Esophagus squamous epithelium (tissue), 5 donors: ENCODE measurements around the gene UVRAG. TPM values are rescaled to one million over a fixed set of nuclear protein-coding genes. Genes with fewer than 3 reads are reported as not detected.

Source experiments
- DNase-seq: peaks from one replicate; lab custom pipeline; 2025; lab: John Stamatoyannopoulos, UW
- H3K27ac ChIP-seq, 4 donors: fragments of 200-600 bp; sonication (generic); one replicate each; pipeline ENCODE4 v1.5.1; 2016 to 2019; ENCODE audit warnings: mild to moderate bottlenecking in 1 of 4
- H3K27me3 ChIP-seq, 4 donors: fragments of 200-600 bp; sonication (generic); 1 replicate in 3 of 4; 2 replicates in 1 of 4; pipeline versions ENCODE4 v1.5.1 to v1.6.0; 2017 to 2021; ENCODE audit warnings: antibody characterized with exemption in 1 of 4
- H3K36me3 ChIP-seq, 3 donors: fragments of 200-600 bp; sonication (generic); one replicate each; pipeline ENCODE4 v1.5.1; 2016 to 2019
- H3K4me1 ChIP-seq, 3 donors: fragments of 200-600 bp; sonication (generic); one replicate each; pipeline ENCODE4 v1.5.1; 2017 to 2019
- H3K4me3 ChIP-seq, 4 donors: fragments of 200-600 bp; sonication (generic); 1 replicate in 3 of 4; 2 replicates in 1 of 4; pipeline ENCODE4 v1.5.1; 2016 to 2019; ENCODE audit warnings: mild to moderate bottlenecking in 2 of 4, moderate library complexity in 1 of 4
- H3K9me3 ChIP-seq, 3 donors: fragments of 200-600 bp; sonication (generic); one replicate each; pipeline ENCODE4 v1.5.1; 2016 to 2019
- POLR2A ChIP-seq, 4 donors: fragments of 450-650 bp; IDR thresholded peaks; one replicate each; pipeline ENCODE4 v1.6.1; 2017; ENCODE audit warnings: antibody characterized with exemption in 4 of 4, mild to moderate bottlenecking in 4 of 4, moderate library complexity in 3 of 4
- WGBS, 2 donors: methylation state at CpG; one replicate each; pipeline ENCODE4 v1.1.5; 2018; 5-methylcytosine and 5-hydroxymethylcytosine counted together
- intact Hi-C: fragments of 100-400 bp; cut with DNase I; formaldehyde crosslinking; loops from one replicate; pipeline ENCODE4 v1.15.0; 2022
- total RNA-seq, 4 donors: library from RNA; depleted of rRNA; stranded (reverse); fragments of >200 nt; gene quantifications; one replicate each; pipeline ENCODE4 v1.1.0, GENCODE V29; 2016
- TF ChIP-seq, protein P1 (sequence below), 6 experiments: fragments of 450-650 bp in 4 of 6; fragments of 200-600 bp in 2 of 6; sonication (generic) in 2 of 6; IDR thresholded peaks; one replicate each; pipeline ENCODE4 v1.5.1; 2016 to 2019; ENCODE audit warnings: antibody characterized with exemption in 6 of 6, mild to moderate bottlenecking in 4 of 6, moderate library complexity in 4 of 6
- donor health status: DM: yes; HTN: yes; CAD: no.

The UVRAG gene
- total RNA-seq, 4 donors from 2014 or later, result 3.5 to 15.4 (median 8.5) TPM

DNA sequence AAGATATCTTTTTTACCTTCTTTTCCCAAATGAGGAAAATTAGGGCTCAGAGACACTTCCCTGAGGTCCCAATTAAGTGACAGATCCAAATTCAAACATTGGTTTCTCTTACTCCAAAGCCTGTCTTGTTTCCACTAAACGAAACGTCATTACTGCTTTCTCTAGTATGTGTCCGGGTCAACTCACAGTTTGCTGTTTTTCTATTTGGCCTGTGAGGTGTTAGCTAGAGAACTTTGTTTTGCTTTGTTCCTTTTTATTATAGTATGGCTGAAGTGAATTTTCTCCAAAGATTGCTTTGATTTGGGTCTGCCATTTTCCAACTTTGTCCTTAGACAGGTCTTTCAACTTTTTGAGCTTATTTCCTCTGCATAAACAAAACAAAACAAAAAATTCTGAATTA, 179.6 kb downstream of the UVRAG start:
- Histone ChIP-seq H3K27me3 (no peaks in the 10 kb centered on the region), H3K4me1 (no peaks in the 10 kb centered on the region), H3K9me3 (no peaks in the 10 kb centered on the region), H3K36me3 (no peaks in the 10 kb centered on the region), H3K27ac (no peak overlapping the region), H3K4me3 (no peak overlapping the region)
- no peak for DNase-seq
- TF ChIP-seq, protein P1, sequence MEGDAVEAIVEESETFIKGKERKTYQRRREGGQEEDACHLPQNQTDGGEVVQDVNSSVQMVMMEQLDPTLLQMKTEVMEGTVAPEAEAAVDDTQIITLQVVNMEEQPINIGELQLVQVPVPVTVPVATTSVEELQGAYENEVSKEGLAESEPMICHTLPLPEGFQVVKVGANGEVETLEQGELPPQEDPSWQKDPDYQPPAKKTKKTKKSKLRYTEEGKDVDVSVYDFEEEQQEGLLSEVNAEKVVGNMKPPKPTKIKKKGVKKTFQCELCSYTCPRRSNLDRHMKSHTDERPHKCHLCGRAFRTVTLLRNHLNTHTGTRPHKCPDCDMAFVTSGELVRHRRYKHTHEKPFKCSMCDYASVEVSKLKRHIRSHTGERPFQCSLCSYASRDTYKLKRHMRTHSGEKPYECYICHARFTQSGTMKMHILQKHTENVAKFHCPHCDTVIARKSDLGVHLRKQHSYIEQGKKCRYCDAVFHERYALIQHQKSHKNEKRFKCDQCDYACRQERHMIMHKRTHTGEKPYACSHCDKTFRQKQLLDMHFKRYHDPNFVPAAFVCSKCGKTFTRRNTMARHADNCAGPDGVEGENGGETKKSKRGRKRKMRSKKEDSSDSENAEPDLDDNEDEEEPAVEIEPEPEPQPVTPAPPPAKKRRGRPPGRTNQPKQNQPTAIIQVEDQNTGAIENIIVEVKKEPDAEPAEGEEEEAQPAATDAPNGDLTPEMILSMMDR (IDR thresholded peaks at IDR 0.05), result no peak
- no peak for TF ChIP-seq POLR2A (IDR thresholded peaks at IDR 0.05)
- intact Hi-C loops, result no loop called here
- WGBS, 2 donors, result 93 to 96% methylated on average over 3 of the region's 3 CpGs

DNA sequence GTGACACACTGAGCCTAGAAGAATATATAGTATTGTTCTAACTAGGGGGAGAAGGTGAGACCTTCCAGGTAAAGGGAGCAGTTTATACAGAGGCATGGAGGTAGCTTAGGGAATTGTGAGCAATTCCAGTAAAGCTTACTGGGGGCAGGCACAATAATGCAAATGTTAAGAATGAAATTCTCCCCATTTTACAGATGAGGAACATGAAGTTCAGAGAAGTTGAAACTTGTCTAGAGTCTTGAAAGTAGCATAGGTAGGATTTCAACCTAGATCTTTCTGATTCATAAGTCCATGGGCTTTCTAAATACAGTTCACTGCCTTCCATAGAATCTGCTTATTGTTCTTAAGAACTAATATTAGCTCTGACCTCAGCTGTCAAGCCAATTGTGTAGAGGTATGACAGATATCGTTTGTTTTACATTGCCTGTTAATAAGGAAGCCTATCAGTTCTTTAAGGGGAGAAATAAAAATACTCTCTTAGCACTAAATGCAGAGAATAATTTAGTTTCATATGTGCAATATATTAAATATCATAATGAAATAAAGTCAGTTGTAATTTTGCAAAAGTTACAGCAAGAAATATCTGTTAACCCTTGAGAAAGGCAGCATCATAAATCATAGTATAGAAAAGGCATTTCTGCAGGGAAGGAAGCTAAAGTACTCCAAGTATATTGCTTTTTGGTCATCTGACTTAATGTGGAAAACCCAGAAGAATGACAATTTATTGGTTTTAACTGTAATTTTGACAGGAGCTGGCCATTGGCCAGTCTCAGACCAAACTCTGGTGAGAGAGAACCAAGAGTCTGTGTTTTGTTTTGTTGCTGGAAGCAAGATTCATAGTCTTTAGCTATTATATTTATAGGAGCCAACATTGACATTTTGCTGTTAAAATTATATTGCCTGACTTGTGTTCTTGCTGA, 181.8 kb downstream of the UVRAG start:
- no peak for DNase-seq
- TF ChIP-seq POLR2A (IDR thresholded peaks at IDR 0.05), result no peak
- TF ChIP-seq, protein P1 (IDR thresholded peaks at IDR 0.05), result no peak

DNA sequence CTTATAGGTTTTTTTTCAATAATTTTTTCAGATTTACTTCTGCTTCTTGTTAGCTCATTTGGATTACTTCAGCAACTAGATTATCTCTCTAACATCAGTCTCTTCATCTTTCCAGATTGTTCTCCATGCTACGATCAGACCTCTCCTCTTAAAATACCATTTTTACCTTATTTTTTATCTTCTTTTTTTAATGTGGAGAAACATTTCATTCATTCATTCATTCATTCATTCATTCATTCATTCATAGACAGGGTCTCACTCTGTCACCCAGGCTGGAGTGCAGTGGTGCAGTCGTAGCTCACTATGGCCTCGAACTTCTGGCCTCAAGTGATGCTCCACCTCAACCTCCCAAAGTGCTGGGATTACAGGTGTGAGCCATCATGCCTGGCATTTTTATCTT, 189.4 kb downstream of the UVRAG start:
- no peak for DNase-seq
- TF ChIP-seq, protein P1 (IDR thresholded peaks at IDR 0.05), result no peak
- no peak for TF ChIP-seq POLR2A (IDR thresholded peaks at IDR 0.05)
- Histone ChIP-seq H3K9me3 (no peaks in the 10 kb centered on the region), H3K4me3 (no peak overlapping the region), H3K4me1 (no peaks in the 10 kb centered on the region), H3K27me3 (no peaks in the 10 kb centered on the region), H3K36me3 (peaks cover 4 to 54% (median 9%) of the 10 kb centered on the region in 3 donors), H3K27ac (no peak overlapping the region)
- WGBS, 2 donors, result 97 to 100% methylated on average over 3 of the region's 3 CpGs
- intact Hi-C loops, result no loop called here

More for the DNA sequence above, 181.8 kb downstream of the UVRAG start:
- no peaks in the 10 kb centered on the region for H3K27me3 ChIP-seq
- intact Hi-C loops, result no loop called here
- no peaks in the 10 kb centered on the region for H3K4me1 ChIP-seq
- no peak overlapping the region for H3K4me3 ChIP-seq
- 70 to 85% methylated on average over 1 of the region's 1 CpG for WGBS, 2 donors
- H3K9me3 ChIP-seq, result no peaks in the 10 kb centered on the region
- no peak overlapping the region for H3K27ac ChIP-seq
- no peaks in the 10 kb centered on the region for H3K36me3 ChIP-seq

DNA sequence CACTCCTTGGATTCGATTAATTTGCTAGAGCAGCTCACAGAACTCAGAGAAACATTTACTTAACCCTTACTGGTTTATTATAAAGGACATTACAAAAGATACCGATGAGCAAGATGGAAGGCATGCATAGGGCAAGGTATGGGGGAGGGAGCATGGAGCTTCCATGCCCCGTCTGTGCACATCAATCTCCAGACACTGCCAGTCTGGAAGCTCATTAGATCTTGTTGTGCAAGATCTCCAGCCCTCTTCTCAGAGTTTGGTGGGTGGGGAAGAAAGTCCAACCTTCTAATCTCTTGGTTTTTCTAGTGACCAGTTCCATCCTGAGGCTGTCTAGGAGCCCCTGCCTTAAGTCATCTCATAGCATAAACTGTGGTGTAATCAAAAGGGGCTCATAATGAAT, 190.7 kb downstream of the UVRAG start:
- DNase-seq, result no peak
- H3K4me1 ChIP-seq, result no peaks in the 10 kb centered on the region
- peaks cover 4 to 59% (median 9%) of the 10 kb centered on the region in 3 donors for H3K36me3 ChIP-seq
- TF ChIP-seq, protein P1 (IDR thresholded peaks at IDR 0.05), result no peak
- no peak for TF ChIP-seq POLR2A (IDR thresholded peaks at IDR 0.05)
- H3K27me3 ChIP-seq, result no peaks in the 10 kb centered on the region
- intact Hi-C loops, result no loop called here
- no peaks in the 10 kb centered on the region for H3K9me3 ChIP-seq
- H3K27ac ChIP-seq, result no peak overlapping the region
- H3K4me3 ChIP-seq, result no peak overlapping the region
- WGBS, 2 donors, result 85% methylated on average over 2 to 3 of the region's 3 CpGs

DNA sequence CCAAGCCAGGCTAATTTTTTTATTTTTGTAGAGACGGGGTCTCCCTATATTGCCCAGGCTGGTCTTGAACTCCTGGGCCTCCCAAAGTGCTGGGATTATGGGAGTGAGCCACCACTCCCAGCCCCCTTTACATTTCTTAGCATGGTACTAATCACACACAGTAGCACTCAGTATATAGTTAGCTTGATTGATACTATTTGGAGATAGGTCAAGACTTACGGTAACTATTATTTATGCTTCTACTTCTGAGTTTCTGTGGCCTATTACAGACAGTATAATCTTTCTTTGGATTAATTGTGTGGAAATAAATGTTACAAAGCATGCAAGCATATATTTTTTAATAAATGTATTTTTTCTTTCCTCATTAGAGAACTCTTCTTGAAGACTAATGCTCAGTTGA, 192.2 kb downstream of the UVRAG start:
- no peak overlapping the region for H3K4me3 ChIP-seq
- no peak for DNase-seq
- no peak for TF ChIP-seq POLR2A (IDR thresholded peaks at IDR 0.05)
- TF ChIP-seq, protein P1 (IDR thresholded peaks at IDR 0.05), result no peak
- intact Hi-C loops, result no loop called here
- 83 to 94% methylated on average over 2 of the region's 2 CpGs for WGBS, 2 donors
- peaks cover 4 to 59% (median 9%) of the 10 kb centered on the region in 3 donors for H3K36me3 ChIP-seq
- H3K27me3 ChIP-seq, result no peaks in the 10 kb centered on the region
- H3K4me1 ChIP-seq, result no peaks in the 10 kb centered on the region
- no peaks in the 10 kb centered on the region for H3K9me3 ChIP-seq
- no peak overlapping the region for H3K27ac ChIP-seq
